NCI-H1694 (cell line): ENCODE measurements around the gene SHB.
A peak's percentile ranks its signal among the peaks of the same experiment; 100 is the strongest.

Experiments used
- DNase-seq: peaks from one replicate; lab custom pipeline; 2025; lab: John Stamatoyannopoulos, UW

SHB gene

GRCh38 chr9:38008168-38009034, 60.6 kb downstream of the SHB start:
- DNase-seq, result no peak

GRCh38 chr9:38007016-38007415, 62.0 kb downstream of the SHB start:
- DNase-seq, result no peak

- DNase-seq, result no peak
Observed at GRCh38 chr9:38006163-38006562, 62.9 kb downstream of the SHB start.

- no peak for DNase-seq
Observed at GRCh38 chr9:38004809-38005560, 64.0 kb downstream of the SHB start.

GRCh38 chr9:38003946-38004808, 64.8 kb downstream of the SHB start:
- no peak for DNase-seq

GRCh38 chr9:38003230-38003629, 65.8 kb downstream of the SHB start:
- no peak for DNase-seq

GRCh38 chr9:38001430-38001829, 67.6 kb downstream of the SHB start:
- no peak for DNase-seq

- no peak for DNase-seq
Observed at GRCh38 chr9:38000735-38001134, 68.3 kb downstream of the SHB start.

- DNase-seq, result no peak
Observed at GRCh38 chr9:38000332-38000731, 68.7 kb downstream of the SHB start.

- DNase-seq, result no peak
Observed at GRCh38 chr9:37999588-38000189, 69.3 kb downstream of the SHB start.

GRCh38 chr9:37998881-37999587, 70.0 kb downstream of the SHB start:
- DNase-seq, result no peak

- DNase-seq, result no peak
Observed at GRCh38 chr9:37997636-37998374, 71.2 kb downstream of the SHB start.

- DNase-seq, result no peak
Observed at GRCh38 chr9:37996819-37997217, 72.2 kb downstream of the SHB start.

- no peak for DNase-seq
Observed at GRCh38 chr9:37995961-37996818, 72.8 kb downstream of the SHB start.

- DNase-seq, result no peak
Observed at GRCh38 chr9:37995348-37995737, 73.7 kb downstream of the SHB start.

GRCh38 chr9:37994639-37995347, 74.2 kb downstream of the SHB start:
- peak; percentile 94 for DNase-seq

GRCh38 chr9:37992924-37993349, 76.1 kb downstream of the SHB start:
- no peak for DNase-seq

GRCh38 chr9:37990404-37991015, 78.5 kb downstream of the SHB start:
- no peak for DNase-seq
